Activated T-helper 9 cell treated with anti-CD3 and anti-CD28 coated beads, Interleukin-2, amount 50 U/mL, for 16 hours (primary cell): ENCODE data around the gene ASB18.
"Not testable (repeated sequence)": the region's sequence is repeated elsewhere in the genome, so short reads cannot be mapped to it uniquely, and the experiment has no call there.

Source experiments
- DNase-seq: peaks from one replicate; pipeline ENCODE4 v3.0.0-alpha.2; 2020; ENCODE audit warnings: low read depth

Gene ASB18, protein sequence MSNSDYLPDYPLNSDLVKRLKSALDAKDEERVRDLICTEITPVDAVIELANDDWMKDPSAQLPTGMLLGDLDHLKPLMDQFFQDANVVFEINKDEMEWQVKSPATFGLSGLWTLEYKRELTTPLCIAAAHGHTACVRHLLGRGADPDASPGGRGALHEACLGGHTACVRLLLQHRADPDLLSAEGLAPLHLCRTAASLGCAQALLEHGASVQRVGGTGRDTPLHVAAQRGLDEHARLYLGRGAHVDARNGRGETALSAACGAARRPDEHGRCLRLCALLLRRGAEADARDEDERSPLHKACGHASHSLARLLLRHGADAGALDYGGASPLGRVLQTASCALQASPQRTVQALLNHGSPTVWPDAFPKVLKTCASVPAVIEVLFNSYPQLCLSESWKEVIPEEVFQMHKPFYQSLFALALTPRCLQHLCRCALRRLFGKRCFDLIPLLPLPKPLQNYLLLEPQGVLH

GRCh38 chr2:236264256-236264655, at the start of gene ASB18:
Gene ASB18 (minus strand): TSS chr2:236264406. CDS start chr2:236264345, 61 bp downstream.
- DNase-seq = no peak

GRCh38 chr2:236311286-236311685, 47.1 kb upstream of the ASB18 start:
- DNase-seq = no peak

- DNase-seq = no peak
Observed at GRCh38 chr2:236309669-236310029, 45.4 kb upstream of the ASB18 start.

- DNase-seq = no peak
Observed at GRCh38 chr2:236308855-236309668, 44.9 kb upstream of the ASB18 start.

GRCh38 chr2:236307641-236308040, 43.4 kb upstream of the ASB18 start:
- DNase-seq = no peak

DNA sequence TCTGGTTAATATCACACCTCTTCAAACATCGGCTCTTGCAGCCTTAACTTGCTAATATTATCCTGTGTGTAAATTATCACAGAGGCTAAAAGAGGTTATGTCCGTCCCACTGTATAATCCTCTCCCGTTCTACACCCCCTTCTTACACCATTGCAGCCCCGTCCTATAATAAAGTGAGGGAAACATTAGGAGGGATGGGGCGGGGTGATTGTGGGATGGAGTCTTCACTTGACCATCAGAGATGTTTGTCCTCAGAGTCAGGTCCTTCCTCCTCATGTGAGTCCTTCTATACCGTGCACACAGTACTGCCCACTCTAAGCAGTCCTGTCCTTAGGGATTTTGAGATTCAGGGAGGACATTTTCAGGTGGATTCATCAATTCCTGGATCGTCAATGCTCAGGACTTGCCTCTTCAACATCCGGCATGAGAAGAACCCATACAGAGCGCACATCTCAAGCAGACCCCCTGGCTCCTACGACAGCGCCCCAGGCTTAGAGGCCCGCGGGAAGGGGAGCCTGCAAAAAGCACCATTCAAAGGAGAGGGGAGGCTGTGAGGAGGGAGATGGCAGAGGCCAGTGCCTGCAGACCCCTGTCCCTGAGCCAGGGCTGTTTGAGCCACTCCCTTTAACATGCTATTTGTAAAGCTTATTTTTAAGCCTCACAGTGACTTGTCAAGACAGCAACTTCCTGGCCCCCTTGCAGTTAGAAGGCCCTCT, 42.8 kb upstream of the ASB18 start:
- no peak for DNase-seq

- DNase-seq = no peak
Observed at GRCh38 chr2:236305964-236306605, 41.9 kb upstream of the ASB18 start.

- no peak for DNase-seq
Observed at GRCh38 chr2:236305531-236305930, 41.3 kb upstream of the ASB18 start.

DNA sequence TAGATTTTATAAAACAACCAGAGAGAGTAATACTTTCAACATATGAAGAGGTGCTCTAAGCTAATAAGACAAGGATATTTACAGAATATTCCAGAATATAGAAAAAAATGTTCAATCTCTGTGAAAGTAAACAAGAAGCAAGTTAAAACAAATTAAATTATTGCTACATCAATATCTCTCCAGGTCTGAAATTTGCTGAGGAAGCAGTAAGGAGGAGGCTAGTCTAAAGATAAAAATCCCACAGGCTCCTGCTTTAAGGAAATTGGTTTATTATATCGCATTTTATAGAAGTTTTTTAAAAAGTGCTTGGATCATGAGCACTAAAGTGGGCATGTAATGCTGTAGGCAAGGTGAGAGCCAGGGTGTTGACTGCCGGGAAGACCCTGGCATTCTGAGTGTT, 39.7 kb upstream of the ASB18 start:
- no peak for DNase-seq

GRCh38 chr2:236302555-236302954, 38.3 kb upstream of the ASB18 start:
- no peak for DNase-seq

DNA sequence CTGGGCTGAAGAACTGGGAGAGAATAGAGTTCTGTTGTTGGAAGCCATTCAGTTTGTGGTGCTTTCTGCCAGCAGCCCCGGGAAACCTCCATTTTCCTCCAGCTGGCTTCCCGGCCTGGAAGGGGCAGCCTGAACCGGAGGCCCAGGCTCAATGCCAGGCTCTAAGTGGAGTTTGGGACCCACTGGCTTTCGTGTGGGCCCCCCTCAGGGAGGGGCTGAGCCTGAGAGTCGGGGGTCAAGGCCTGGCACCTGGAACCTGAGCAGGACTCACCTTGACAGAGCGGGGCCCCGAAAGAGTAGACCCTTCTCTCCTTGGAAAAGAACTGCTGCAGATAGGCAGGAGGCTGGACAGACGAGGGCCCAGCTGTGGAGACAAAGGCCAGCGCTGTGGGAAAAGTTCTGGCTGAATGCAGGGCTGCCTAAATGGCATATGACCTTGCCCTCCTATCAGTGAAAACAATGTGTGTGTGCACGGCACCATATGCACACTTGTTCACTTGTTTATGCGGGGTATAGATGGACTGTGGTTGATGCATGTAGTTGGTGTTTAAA, 34.8 kb upstream of the ASB18 start:
- no peak for DNase-seq

- DNase-seq = no peak
Observed at GRCh38 chr2:236295481-236295880, 31.3 kb upstream of the ASB18 start.

GRCh38 chr2:236294647-236295046, 30.4 kb upstream of the ASB18 start:
- DNase-seq = no peak

DNA sequence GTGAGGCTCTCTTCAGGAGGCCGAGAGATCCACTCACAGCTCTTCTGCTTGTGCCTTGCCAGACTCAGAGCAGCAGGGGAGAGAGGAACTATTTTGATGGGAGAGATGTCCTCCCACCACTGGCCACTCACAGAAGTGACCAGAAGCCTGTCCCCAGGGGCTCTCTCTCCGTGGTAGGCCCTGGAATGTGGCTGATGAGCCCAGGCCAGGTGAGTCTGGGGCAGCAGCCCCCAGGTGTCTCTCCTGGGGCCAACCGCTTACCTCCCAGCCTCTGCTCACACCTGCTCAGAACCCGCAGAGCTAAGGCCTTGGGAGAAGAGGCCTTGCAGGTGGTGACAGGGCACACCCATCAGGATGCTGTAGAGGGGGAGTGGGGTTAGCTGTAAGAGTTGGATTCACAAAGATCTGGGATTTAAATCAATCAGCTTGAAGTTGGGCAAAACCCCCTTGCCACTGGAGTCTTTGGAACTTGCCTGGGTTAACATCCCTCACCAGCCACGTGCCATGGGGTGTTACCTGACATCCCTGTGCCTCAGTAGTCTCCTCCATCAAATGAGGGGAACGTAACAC, 29.1 kb upstream of the ASB18 start:
- no peak for DNase-seq

DNA sequence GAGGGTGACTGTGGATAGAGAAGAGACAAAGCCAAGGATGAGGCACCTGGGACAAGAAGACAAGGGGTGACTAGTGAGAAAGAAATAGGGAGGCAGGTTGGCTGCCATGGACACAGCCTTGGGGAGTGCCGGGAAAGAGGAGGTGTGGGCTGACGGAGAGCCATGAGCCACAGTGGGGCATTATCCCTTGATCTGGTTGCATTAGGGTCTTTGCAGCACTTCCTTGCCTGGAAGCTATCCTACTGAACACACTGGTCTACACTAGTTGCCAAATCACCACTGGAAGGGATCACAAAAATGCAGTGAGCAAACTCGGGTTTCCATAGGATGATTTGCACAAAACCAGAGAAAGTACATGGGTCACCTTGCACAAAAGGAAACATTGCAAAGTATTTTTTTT, 27.7 kb upstream of the ASB18 start:
- no peak for DNase-seq

- DNase-seq = no peak
Observed at GRCh38 chr2:236291476-236291875, 27.3 kb upstream of the ASB18 start.

- DNase-seq = no peak
Observed at GRCh38 chr2:236290742-236291425, 26.7 kb upstream of the ASB18 start.

GRCh38 chr2:236289766-236290462, 25.7 kb upstream of the ASB18 start:
- no peak for DNase-seq

- not testable (repeated sequence) for DNase-seq
Observed at GRCh38 chr2:236288373-236288772, 24.2 kb upstream of the ASB18 start.

- DNase-seq = no peak
Observed at GRCh38 chr2:236287656-236288055, 23.4 kb upstream of the ASB18 start.
